Activated CD8-positive, alpha-beta memory T cell treated with anti-CD3 and anti-CD28 coated beads, Interleukin-2, amount 10 ng/mL, durations not matched to agents 7 days and 5 days (primary cell): ENCODE results near the gene OR6C4. TPM values are rescaled to one million over a fixed set of nuclear protein-coding genes. Genes with fewer than 3 reads are reported as not detected.
"Not testable (repeated sequence)": the region's sequence is repeated elsewhere in the genome, so short reads cannot be mapped to it uniquely, and the experiment has no call there.

Source experiments
- ATAC-seq: fragments of 150-1000 bp; cut with Tn5 transposase; one replicate; pipeline ENCODE4 v1.10.0; 2021; ENCODE audit warnings: moderate library complexity
- CTCF ChIA-PET: fragments of 350-600 bp; sonication (Branson Sonifier 250); formaldehyde crosslinking; loops from one replicate; lab custom pipeline; 2021; ENCODE audit warnings: antibody characterized with exemption; lab: Charles Lee
- DNase-seq: peaks from one replicate; pipeline ENCODE4 v3.0.0-alpha.2; 2020
- H3K27ac Mint-ChIP-seq: one replicate; pipeline ENCODE4 v1.8.0; 2021; ENCODE audit warnings: mild to moderate bottlenecking, mixed read lengths
- H3K27me3 Mint-ChIP-seq: one replicate; pipeline ENCODE4 v1.8.0; 2021; ENCODE audit warnings: mixed read lengths
- H3K36me3 Mint-ChIP-seq: one replicate; pipeline ENCODE4 v1.8.0; 2021; ENCODE audit warnings: mild to moderate bottlenecking, mixed read lengths
- H3K4me1 Mint-ChIP-seq: one replicate; pipeline ENCODE4 v1.8.0; 2021; ENCODE audit warnings: mixed read lengths
- H3K4me3 Mint-ChIP-seq: one replicate; pipeline ENCODE4 v1.8.0; 2021; ENCODE audit warnings: mild to moderate bottlenecking, moderate library complexity, mixed read lengths
- H3K9me3 Mint-ChIP-seq: one replicate; pipeline ENCODE4 v1.8.0; 2022; ENCODE audit warnings: low read depth, mixed read lengths
- total RNA-seq, 2 experiments: library from RNA; stranded (reverse); gene quantifications; one replicate each; pipeline ENCODE4 v1.2.3, GENCODE V29; 2021

The OR6C4 gene
- not detected for total RNA-seq

- Mint-ChIP-seq H3K9me3 (peaks cover 3% of the 10 kb centered on the region), H3K4me1 (no peaks in the 10 kb centered on the region), H3K36me3 (no peaks in the 10 kb centered on the region), H3K27me3 (peaks cover 9% of the 10 kb centered on the region), H3K27ac (no peak within 1 kb of the TSS), H3K4me3 (no peak within 1 kb of the TSS)
- ATAC-seq (no peak), DNase-seq (no peak)
- CTCF ChIA-PET, result no interaction called here
Observed at GRCh38 chr12:55549302-55549701, at the start of gene OR6C4. OR6C4 (plus strand) TSS chr12:55549602; CDS start chr12:55551227, 1,625 bp downstream.

GRCh38 chr12:55499810-55500252 is 49.6 kb upstream of the OR6C4 start:
- CTCF ChIA-PET, result interaction anchor here (0.6 kb wide), 1 partner anchor 1202 kb away, joined by 4 read pairs; no protein-coding TSS in a partner anchor
- peaks cover 14% of the 10 kb centered on the region for H3K27me3 Mint-ChIP-seq

GRCh38 chr12:55501601-55502000 is 47.8 kb upstream of the OR6C4 start:
- no peak for ATAC-seq
- H3K36me3 Mint-ChIP-seq, result no peaks in the 10 kb centered on the region
- H3K27me3 Mint-ChIP-seq, result peaks cover under 1% of the 10 kb centered on the region
- no peak overlapping the region for H3K27ac Mint-ChIP-seq
- DNase-seq, result no peak
- H3K9me3 Mint-ChIP-seq, result no peaks in the 10 kb centered on the region
- CTCF ChIA-PET, result no interaction called here
- no peaks in the 10 kb centered on the region for H3K4me1 Mint-ChIP-seq
- H3K4me3 Mint-ChIP-seq, result no peak overlapping the region

More at GRCh38 chr12:55499810-55500252, 49.6 kb upstream of the OR6C4 start:
- Mint-ChIP-seq H3K4me1 (no peaks in the 10 kb centered on the region), H3K36me3 (no peaks in the 10 kb centered on the region), H3K27ac (no peak overlapping the region), H3K9me3 (no peaks in the 10 kb centered on the region), H3K4me3 (no peak overlapping the region)
- ATAC-seq, result no peak
- DNase-seq, result no peak

GRCh38 chr12:55515696-55516095 is 33.7 kb upstream of the OR6C4 start:
- no peaks in the 10 kb centered on the region for H3K9me3 Mint-ChIP-seq
- no peak overlapping the region for H3K27ac Mint-ChIP-seq
- no peak overlapping the region for H3K4me3 Mint-ChIP-seq
- DNase-seq (no peak), ATAC-seq (no peak)
- H3K36me3 Mint-ChIP-seq, result no peaks in the 10 kb centered on the region
- CTCF ChIA-PET, result no interaction called here
- peaks cover 2% of the 10 kb centered on the region for H3K27me3 Mint-ChIP-seq
- no peaks in the 10 kb centered on the region for H3K4me1 Mint-ChIP-seq

- no peak for ATAC-seq
- no peaks in the 10 kb centered on the region for H3K9me3 Mint-ChIP-seq
- DNase-seq, result no peak
- CTCF ChIA-PET, result no interaction called here
- H3K4me3 Mint-ChIP-seq, result no peak overlapping the region
- H3K36me3 Mint-ChIP-seq, result no peaks in the 10 kb centered on the region
- H3K27ac Mint-ChIP-seq, result no peak overlapping the region
- peaks cover 2% of the 10 kb centered on the region for H3K27me3 Mint-ChIP-seq
- no peaks in the 10 kb centered on the region for H3K4me1 Mint-ChIP-seq
Observed at GRCh38 chr12:55516391-55516790, 33.0 kb upstream of the OR6C4 start.

GRCh38 chr12:55548235-55548634 is 1.2 kb upstream of the OR6C4 start:
- DNase-seq, H3K27ac Mint-ChIP-seq, H3K4me3 Mint-ChIP-seq, H3K4me1 Mint-ChIP-seq, H3K36me3 Mint-ChIP-seq, ATAC-seq, CTCF ChIA-PET, H3K9me3 Mint-ChIP-seq, H3K27me3 Mint-ChIP-seq: not testable (repeated sequence)

GRCh38 chr12:55548756-55549155 is 646 bp upstream of the OR6C4 start:
- Mint-ChIP-seq H3K9me3 (peaks cover 3% of the 10 kb centered on the region), H3K27ac (no peak overlapping the region), H3K36me3 (no peaks in the 10 kb centered on the region), H3K27me3 (peaks cover 9% of the 10 kb centered on the region), H3K4me1 (no peaks in the 10 kb centered on the region), H3K4me3 (no peak overlapping the region)
- ATAC-seq (no peak), DNase-seq (no peak)
- CTCF ChIA-PET, result no interaction called here

GRCh38 chr12:55554296-55554695 is 4.9 kb downstream of the OR6C4 start:
- H3K9me3 Mint-ChIP-seq, result peaks cover 12% of the 10 kb centered on the region
- no peaks in the 10 kb centered on the region for H3K36me3 Mint-ChIP-seq
- H3K27me3 Mint-ChIP-seq, result peaks cover 9% of the 10 kb centered on the region
- DNase-seq (no peak), ATAC-seq (no peak)
- H3K4me1 Mint-ChIP-seq, result no peaks in the 10 kb centered on the region
- CTCF ChIA-PET, result no interaction called here
- no peak overlapping the region for H3K27ac Mint-ChIP-seq
- no peak overlapping the region for H3K4me3 Mint-ChIP-seq

GRCh38 chr12:55570060-55570459 is 20.7 kb downstream of the OR6C4 start:
- H3K4me3 Mint-ChIP-seq, H3K36me3 Mint-ChIP-seq, CTCF ChIA-PET, H3K27ac Mint-ChIP-seq, DNase-seq, H3K4me1 Mint-ChIP-seq, ATAC-seq, H3K27me3 Mint-ChIP-seq: not testable (repeated sequence)
- peaks cover 15% of the 10 kb centered on the region for H3K9me3 Mint-ChIP-seq

GRCh38 chr12:55570689-55571088 is 21.3 kb downstream of the OR6C4 start:
- H3K4me1 Mint-ChIP-seq, H3K4me3 Mint-ChIP-seq, H3K27me3 Mint-ChIP-seq, CTCF ChIA-PET, DNase-seq, H3K36me3 Mint-ChIP-seq, ATAC-seq, H3K27ac Mint-ChIP-seq: not testable (repeated sequence)
- peaks cover 15% of the 10 kb centered on the region for H3K9me3 Mint-ChIP-seq

- H3K27me3 Mint-ChIP-seq, result no peaks in the 10 kb centered on the region
- H3K4me3 Mint-ChIP-seq, result no peak within 1 kb of the TSS
- H3K36me3 Mint-ChIP-seq, result peaks cover 3% of the 10 kb centered on the region
- peaks cover 15% of the 10 kb centered on the region for H3K9me3 Mint-ChIP-seq
- H3K4me1 Mint-ChIP-seq, result no peaks in the 10 kb centered on the region
- no peak within 1 kb of the TSS for H3K27ac Mint-ChIP-seq
- CTCF ChIA-PET, result interaction anchor here (0.5 kb wide), 1 partner anchor 806 kb away, joined by 4 read pairs; no protein-coding TSS in a partner anchor
- ATAC-seq (no peak), DNase-seq (no peak)
Observed at GRCh38 chr12:55572168-55572567, 22.8 kb downstream of the OR6C4 start, which contains the start of gene OR2AP1. OR2AP1 (plus strand) TSS chr12:55572468; CDS start chr12:55574415, 1,947 bp downstream.

GRCh38 chr12:55582066-55582465 is 32.7 kb downstream of the OR6C4 start:
- Mint-ChIP-seq H3K36me3 (no peaks in the 10 kb centered on the region), H3K27me3 (peaks cover 15% of the 10 kb centered on the region), H3K9me3 (no peaks in the 10 kb centered on the region), H3K4me1 (no peaks in the 10 kb centered on the region), H3K4me3 (no peak overlapping the region), H3K27ac (no peak overlapping the region)
- CTCF ChIA-PET, result no interaction called here
- ATAC-seq, result no peak
- DNase-seq, result no peak

- Mint-ChIP-seq H3K4me1 (no peaks in the 10 kb centered on the region), H3K9me3 (peaks cover 3% of the 10 kb centered on the region), H3K27me3 (peaks cover 12% of the 10 kb centered on the region), H3K36me3 (no peaks in the 10 kb centered on the region), H3K4me3 (no peak overlapping the region), H3K27ac (no peak overlapping the region)
- CTCF ChIA-PET, result no interaction called here
- ATAC-seq (no peak), DNase-seq (no peak)
Observed at GRCh38 chr12:55585817-55586216, 36.4 kb downstream of the OR6C4 start.

- CTCF ChIA-PET, H3K4me3 Mint-ChIP-seq, H3K9me3 Mint-ChIP-seq, H3K27ac Mint-ChIP-seq, H3K4me1 Mint-ChIP-seq, DNase-seq, ATAC-seq, H3K36me3 Mint-ChIP-seq: not testable (repeated sequence)
- peaks cover 14% of the 10 kb centered on the region for H3K27me3 Mint-ChIP-seq
Observed at GRCh38 chr12:55590152-55590551, 40.8 kb downstream of the OR6C4 start.
